Measurements from ENCODE around the gene UBA52. TPM values are rescaled to one million over a fixed set of nuclear protein-coding genes. Genes with fewer than 3 reads are reported as not detected.
A peak's percentile ranks its signal among the peaks of the same experiment; 100 is the strongest.

UBA52 gene
- total and polyA plus RNA-seq, 2 experiments from 2014 or later, result 470 to 561 TPM

- Histone ChIP-seq H2AFZ (peak overlapping the region; percentile 69), H3K27me3 (peaks cover 21% of the 10 kb centered on the region)
Observed at GRCh38 chr19:18594824-18595373, 23.2 kb downstream of the UBA52 start.

GRCh38 chr19:18595475-18595874, 23.8 kb downstream of the UBA52 start:
- Histone ChIP-seq H3K27me3 (peaks cover 22% of the 10 kb centered on the region), H3K4me2 (no peak overlapping the region), H3K4me3 (no peak overlapping the region), H3K4me1 (ENCODE audit: insufficient read depth) (peaks cover 16% of the 10 kb centered on the region), H3K79me2 (no peaks in the 10 kb centered on the region), H3K9me2 (replicated peaks; ENCODE audit: insufficient read depth) (no peaks in the 10 kb centered on the region), H2AFZ (no peak overlapping the region), H3K9me3 (ENCODE audit: low read depth) (no peaks in the 10 kb centered on the region), H3K36me3 (replicated peaks; ENCODE audit: insufficient read depth, low read depth) (no peaks in the 10 kb centered on the region), H4K20me1 (ENCODE audit: insufficient read depth, poor library complexity, severe bottlenecking) (no peaks in the 10 kb centered on the region), H3K27ac (no peak overlapping the region)
- no peak for DNase-seq (ENCODE audit: low spot score)
- WGBS (ENCODE audit: low lambda C conversion rate, missing lambda C conversion rate), result 86% methylated on average over 6 of the region's 6 CpGs
- no peak for TF ChIP-seq EZH2 (IDR thresholded peaks at IDR 0.05; ENCODE audit: borderline replicate concordance)
- TF ChIP-seq EZH2phosphoT487 (IDR thresholded peaks at IDR 0.05; ENCODE audit: low read depth, severe bottlenecking, unreplicated experiment), result no peak
- no peak for TF ChIP-seq CTCF (IDR thresholded peaks at IDR 0.05; ENCODE audit: poor library complexity)

More at GRCh38 chr19:18594824-18595373, 23.2 kb downstream of the UBA52 start:
- DNase-seq (ENCODE audit: low spot score), result no peak
- Histone ChIP-seq H3K4me1 (ENCODE audit: insufficient read depth) (peaks cover 17% of the 10 kb centered on the region), H3K4me2 (peak overlapping the region; percentile 97), H3K9me3 (ENCODE audit: low read depth) (no peaks in the 10 kb centered on the region), H3K9me2 (replicated peaks; ENCODE audit: insufficient read depth) (no peaks in the 10 kb centered on the region), H3K4me3 (peak overlapping the region; percentile 27), H3K79me2 (peaks cover 4% of the 10 kb centered on the region), H3K27ac (no peak overlapping the region), H4K20me1 (ENCODE audit: insufficient read depth, poor library complexity, severe bottlenecking) (no peaks in the 10 kb centered on the region), H3K36me3 (replicated peaks; ENCODE audit: insufficient read depth, low read depth) (no peaks in the 10 kb centered on the region)
- TF ChIP-seq EZH2 (IDR thresholded peaks at IDR 0.05; ENCODE audit: borderline replicate concordance) (no peak), CTCF (IDR thresholded peaks at IDR 0.05; ENCODE audit: poor library complexity) (no peak), EZH2phosphoT487 (IDR thresholded peaks at IDR 0.05; ENCODE audit: low read depth, severe bottlenecking, unreplicated experiment) (no peak)
- WGBS (ENCODE audit: low lambda C conversion rate, missing lambda C conversion rate), result 19% methylated on average over 6 of the region's 26 CpGs

- no peaks in the 10 kb centered on the region for H3K36me3 ChIP-seq (replicated peaks; ENCODE audit: insufficient read depth, low read depth)
- peaks cover 16% of the 10 kb centered on the region for H3K4me1 ChIP-seq (ENCODE audit: insufficient read depth)
- H4K20me1 ChIP-seq (ENCODE audit: insufficient read depth, poor library complexity, severe bottlenecking), result no peaks in the 10 kb centered on the region
- no peak overlapping the region for H3K27ac ChIP-seq
- H3K27me3 ChIP-seq, result peaks cover 32% of the 10 kb centered on the region
- no peak overlapping the region for H3K4me2 ChIP-seq
- no peak overlapping the region for H2AFZ ChIP-seq
- 34% methylated on average over 7 of the region's 21 CpGs for WGBS (ENCODE audit: low lambda C conversion rate, missing lambda C conversion rate)
- H3K79me2 ChIP-seq, result no peaks in the 10 kb centered on the region
- no peak overlapping the region for H3K4me3 ChIP-seq
- DNase-seq (ENCODE audit: low spot score), result peak; percentile 40
- H3K9me2 ChIP-seq (replicated peaks; ENCODE audit: insufficient read depth), result no peaks in the 10 kb centered on the region
- TF ChIP-seq EZH2 (IDR thresholded peaks at IDR 0.05; ENCODE audit: borderline replicate concordance) (no peak), CTCF (IDR thresholded peaks at IDR 0.05; ENCODE audit: poor library complexity) (no peak), EZH2phosphoT487 (IDR thresholded peaks at IDR 0.05; ENCODE audit: low read depth, severe bottlenecking, unreplicated experiment) (no peak)
- H3K9me3 ChIP-seq (ENCODE audit: low read depth), result no peaks in the 10 kb centered on the region
Observed at GRCh38 chr19:18596752-18597157, 25.1 kb downstream of the UBA52 start.

Measured in hepatocyte (in vitro differentiated cells).